ENCODE measurements around the gene FBXW11.

The FBXW11 gene

GRCh38 chr5:171999877-172000276 is 6.6 kb downstream of the FBXW11 start:
- CTCF ChIA-PET: no interaction called here
- TF ChIP-seq CTBP1 (IDR thresholded peaks at IDR 0.05; ENCODE audit: borderline replicate concordance) (no peak), ELF4 (IDR thresholded peaks at IDR 0.05) (no peak), SUZ12 (IDR thresholded peaks at IDR 0.05) (no peak), PKNOX1 (IDR thresholded peaks at IDR 0.05) (no peak), FOXA1 (IDR thresholded peaks at IDR 0.05) (no peak), ARNT (IDR thresholded peaks at IDR 0.05) (no peak), SP1 (IDR thresholded peaks at IDR 0.05) (no peak), LEF1 (IDR thresholded peaks at IDR 0.05; ENCODE audit: borderline replicate concordance) (no peak), NFRKB (IDR thresholded peaks at IDR 0.05) (no peak), L3MBTL2 (conservative IDR thresholded peaks at IDR 0.05) (no peak), ZNF384 (IDR thresholded peaks at IDR 0.05) (no peak), TARDBP (IDR thresholded peaks at IDR 0.05) (no peak), FOXM1 (IDR thresholded peaks at IDR 0.05; ENCODE audit: borderline replicate concordance) (no peak), HDGF (IDR thresholded peaks at IDR 0.05; ENCODE audit: borderline replicate concordance) (no peak), BHLHE40 (IDR thresholded peaks at IDR 0.05; ENCODE audit: borderline replicate concordance) (no peak), FOXK2 (IDR thresholded peaks at IDR 0.05) (no peak)
- DNase-seq (ENCODE audit: extremely low spot score): no peak
- POLR2A ChIA-PET: no interaction called here

- POLR2A ChIA-PET: no interaction called here
- TF ChIP-seq LEF1 (IDR thresholded peaks at IDR 0.05; ENCODE audit: borderline replicate concordance): no peak
- TF ChIP-seq HDGF (IDR thresholded peaks at IDR 0.05; ENCODE audit: borderline replicate concordance): no peak
- no peak for TF ChIP-seq NFRKB (IDR thresholded peaks at IDR 0.05)
- no peak for TF ChIP-seq FOXM1 (IDR thresholded peaks at IDR 0.05; ENCODE audit: borderline replicate concordance)
- no peak for DNase-seq (ENCODE audit: extremely low spot score)
- CTCF ChIA-PET: no interaction called here
Observed at GRCh38 chr5:171999100-171999499, 7.3 kb downstream of the FBXW11 start.

- ChIA-PET CTCF (interaction anchor here (1.0 to 1.8 kb wide), 2 partner anchors 8 to 13 kb away, joined by 3 to 5 read pairs; no protein-coding TSS in a partner anchor), POLR2A (interaction anchor here (2.3 kb wide), 1 partner anchor 9 kb away, joined by 19 read pairs; the partner anchor contains the start of gene FBXW11)
- TF ChIP-seq ARNT (IDR thresholded peaks at IDR 0.05) (no peak), FOXK2 (IDR thresholded peaks at IDR 0.05) (no peak), HDGF (IDR thresholded peaks at IDR 0.05; ENCODE audit: borderline replicate concordance) (no peak), LEF1 (IDR thresholded peaks at IDR 0.05; ENCODE audit: borderline replicate concordance) (no peak), FOXA1 (IDR thresholded peaks at IDR 0.05) (no peak)
- no peak for DNase-seq (ENCODE audit: extremely low spot score)
Observed at GRCh38 chr5:171997011-171997410, 9.4 kb downstream of the FBXW11 start.

- TF ChIP-seq L3MBTL2 (conservative IDR thresholded peaks at IDR 0.05): no peak
- no peak for TF ChIP-seq TARDBP (IDR thresholded peaks at IDR 0.05)
- no peak for TF ChIP-seq LEF1 (IDR thresholded peaks at IDR 0.05; ENCODE audit: borderline replicate concordance)
- no peak for TF ChIP-seq PKNOX1 (IDR thresholded peaks at IDR 0.05)
- TF ChIP-seq NFRKB (IDR thresholded peaks at IDR 0.05): no peak
- TF ChIP-seq SUZ12 (IDR thresholded peaks at IDR 0.05): no peak
- TF ChIP-seq FOXA1 (IDR thresholded peaks at IDR 0.05): no peak
- no peak for TF ChIP-seq ARNT (IDR thresholded peaks at IDR 0.05)
- TF ChIP-seq FOXM1 (IDR thresholded peaks at IDR 0.05; ENCODE audit: borderline replicate concordance): no peak
- TF ChIP-seq ELF4 (IDR thresholded peaks at IDR 0.05): no peak
- no peak for TF ChIP-seq CTBP1 (IDR thresholded peaks at IDR 0.05; ENCODE audit: borderline replicate concordance)
- TF ChIP-seq BHLHE40 (IDR thresholded peaks at IDR 0.05; ENCODE audit: borderline replicate concordance): no peak
- no peak for TF ChIP-seq HDGF (IDR thresholded peaks at IDR 0.05; ENCODE audit: borderline replicate concordance)
- TF ChIP-seq SP1 (IDR thresholded peaks at IDR 0.05): no peak
- no peak for TF ChIP-seq ZNF384 (IDR thresholded peaks at IDR 0.05)
- TF ChIP-seq FOXK2 (IDR thresholded peaks at IDR 0.05): no peak
- DNase-seq (ENCODE audit: extremely low spot score): no peak
- CTCF ChIA-PET: no interaction called here
- POLR2A ChIA-PET: no interaction called here
Observed at GRCh38 chr5:171992813-171993212, 13.6 kb downstream of the FBXW11 start.

- DNase-seq (ENCODE audit: extremely low spot score): no peak
- POLR2A ChIA-PET: no interaction called here
- TF ChIP-seq BHLHE40 (IDR thresholded peaks at IDR 0.05; ENCODE audit: borderline replicate concordance): no peak
- TF ChIP-seq SP1 (IDR thresholded peaks at IDR 0.05): no peak
- no peak for TF ChIP-seq PKNOX1 (IDR thresholded peaks at IDR 0.05)
- CTCF ChIA-PET: no interaction called here
Observed at GRCh38 chr5:171992305-171992704, 14.1 kb downstream of the FBXW11 start.

- ChIA-PET CTCF (no interaction called here), POLR2A (no interaction called here)
- no peak for DNase-seq (ENCODE audit: extremely low spot score)
- TF ChIP-seq SUZ12 (IDR thresholded peaks at IDR 0.05) (no peak), BHLHE40 (IDR thresholded peaks at IDR 0.05; ENCODE audit: borderline replicate concordance) (no peak), FOXM1 (IDR thresholded peaks at IDR 0.05; ENCODE audit: borderline replicate concordance) (no peak), ZNF384 (IDR thresholded peaks at IDR 0.05) (no peak), NFRKB (IDR thresholded peaks at IDR 0.05) (no peak), ELF4 (IDR thresholded peaks at IDR 0.05) (no peak), FOXK2 (IDR thresholded peaks at IDR 0.05) (no peak), HDGF (IDR thresholded peaks at IDR 0.05; ENCODE audit: borderline replicate concordance) (no peak), TARDBP (IDR thresholded peaks at IDR 0.05) (no peak), PKNOX1 (IDR thresholded peaks at IDR 0.05) (no peak), L3MBTL2 (conservative IDR thresholded peaks at IDR 0.05) (no peak), SP1 (IDR thresholded peaks at IDR 0.05) (no peak), LEF1 (IDR thresholded peaks at IDR 0.05; ENCODE audit: borderline replicate concordance) (no peak), FOXA1 (IDR thresholded peaks at IDR 0.05) (no peak), ARNT (IDR thresholded peaks at IDR 0.05) (no peak), CTBP1 (IDR thresholded peaks at IDR 0.05; ENCODE audit: borderline replicate concordance) (no peak)
Observed at GRCh38 chr5:171990713-171991015, 15.8 kb downstream of the FBXW11 start.
